Endothelial cell (in vitro differentiated cells): ENCODE measurements around the gene MICALL2. TPM values are rescaled to one million over a fixed set of nuclear protein-coding genes. Genes with fewer than 3 reads are reported as not detected.

Experiments
- DNase-seq: peaks from one replicate; pipeline ENCODE4 v3.0.0; 2021; ENCODE audit warnings: low spot score
- H3K27ac Mint-ChIP-seq: one replicate; pipeline ENCODE4 v1.8.0; 2021; ENCODE audit warnings: mixed read lengths, inconsistent platforms; ENCODE audit not compliant: unreplicated experiment
- H3K27me3 Mint-ChIP-seq: one replicate; pipeline ENCODE4 v1.8.0; 2021; ENCODE audit warnings: mild to moderate bottlenecking, moderate library complexity, mixed read lengths, inconsistent platforms; ENCODE audit not compliant: unreplicated experiment
- H3K36me3 Mint-ChIP-seq: one replicate; pipeline ENCODE4 v1.8.0; 2021; ENCODE audit warnings: mild to moderate bottlenecking, low read depth, mixed read lengths, inconsistent platforms; ENCODE audit not compliant: unreplicated experiment
- H3K4me1 Mint-ChIP-seq: one replicate; pipeline ENCODE4 v1.8.0; 2021; ENCODE audit warnings: mild to moderate bottlenecking, mixed read lengths, inconsistent platforms; ENCODE audit not compliant: unreplicated experiment
- H3K4me3 Mint-ChIP-seq: one replicate; pipeline ENCODE4 v1.8.0; 2021; ENCODE audit warnings: mild to moderate bottlenecking, mixed read lengths, inconsistent platforms; ENCODE audit not compliant: unreplicated experiment
- H3K9me3 Mint-ChIP-seq: one replicate; pipeline ENCODE4 v1.8.0; 2021; ENCODE audit warnings: mixed read lengths, inconsistent platforms; ENCODE audit not compliant: unreplicated experiment
- long read RNA-seq: library from polyadenylated mRNA; unstranded; transcript quantifications from one replicate; pipeline ENCODE4 v2.0.0, GENCODE V29; 2020; ENCODE audit not compliant: unreplicated experiment
- total RNA-seq: library from RNA; stranded (reverse); fragmentation: NEBNext Ultra II Directional; extraction: Animal tissue kit (Norgen Biotek cat#: 25700); gene quantifications from one replicate; pipeline ENCODE4 v1.2.1, GENCODE V29; 2021; ENCODE audit not compliant: unreplicated experiment
- TF ChIP-seq, protein P1 (sequence below): fragments of 200-600 bp; sonication (generic); IDR thresholded peaks from one replicate; pipeline ENCODE4 v1.5.0; 2021; ENCODE audit warnings: antibody characterized with exemption; ENCODE audit not compliant: unreplicated experiment

MICALL2 gene
- total RNA-seq = 25.0 TPM
- long read RNA-seq, partial matches to known transcripts = 1 of 4 reads
- long read RNA-seq, other reads (novel, unspliced or antisense) = 2 of 4 reads

- DNase-seq = peak; percentile 36
- no peaks in the 10 kb centered on the region for H3K9me3 Mint-ChIP-seq
- TF ChIP-seq, protein P1, sequence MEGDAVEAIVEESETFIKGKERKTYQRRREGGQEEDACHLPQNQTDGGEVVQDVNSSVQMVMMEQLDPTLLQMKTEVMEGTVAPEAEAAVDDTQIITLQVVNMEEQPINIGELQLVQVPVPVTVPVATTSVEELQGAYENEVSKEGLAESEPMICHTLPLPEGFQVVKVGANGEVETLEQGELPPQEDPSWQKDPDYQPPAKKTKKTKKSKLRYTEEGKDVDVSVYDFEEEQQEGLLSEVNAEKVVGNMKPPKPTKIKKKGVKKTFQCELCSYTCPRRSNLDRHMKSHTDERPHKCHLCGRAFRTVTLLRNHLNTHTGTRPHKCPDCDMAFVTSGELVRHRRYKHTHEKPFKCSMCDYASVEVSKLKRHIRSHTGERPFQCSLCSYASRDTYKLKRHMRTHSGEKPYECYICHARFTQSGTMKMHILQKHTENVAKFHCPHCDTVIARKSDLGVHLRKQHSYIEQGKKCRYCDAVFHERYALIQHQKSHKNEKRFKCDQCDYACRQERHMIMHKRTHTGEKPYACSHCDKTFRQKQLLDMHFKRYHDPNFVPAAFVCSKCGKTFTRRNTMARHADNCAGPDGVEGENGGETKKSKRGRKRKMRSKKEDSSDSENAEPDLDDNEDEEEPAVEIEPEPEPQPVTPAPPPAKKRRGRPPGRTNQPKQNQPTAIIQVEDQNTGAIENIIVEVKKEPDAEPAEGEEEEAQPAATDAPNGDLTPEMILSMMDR = no peak
- peak within 1 kb of the TSS; percentile 79 for H3K4me3 Mint-ChIP-seq
- H3K27me3 Mint-ChIP-seq = peaks cover 16% of the 10 kb centered on the region
- no peaks in the 10 kb centered on the region for H3K36me3 Mint-ChIP-seq
- H3K4me1 Mint-ChIP-seq = peaks cover 35% of the 10 kb centered on the region
- no peak within 1 kb of the TSS for H3K27ac Mint-ChIP-seq
Observed at GRCh38 chr7:1458683-1459511, at the start of gene MICALL2. MICALL2 (minus strand) TSS chr7:1459470; CDS start chr7:1459326, 144 bp downstream.

- Mint-ChIP-seq H3K4me1 (peaks cover under 1% of the 10 kb centered on the region), H3K4me3 (no peak overlapping the region), H3K27me3 (peaks cover 6% of the 10 kb centered on the region), H3K27ac (peak overlapping the region; percentile 45), H3K36me3 (peaks cover under 1% of the 10 kb centered on the region), H3K9me3 (no peaks in the 10 kb centered on the region)
- TF ChIP-seq, protein P1 = no peak
- no peak for DNase-seq
Observed at GRCh38 chr7:1508277-1508758, 49.0 kb upstream of the MICALL2 start.

DNA sequence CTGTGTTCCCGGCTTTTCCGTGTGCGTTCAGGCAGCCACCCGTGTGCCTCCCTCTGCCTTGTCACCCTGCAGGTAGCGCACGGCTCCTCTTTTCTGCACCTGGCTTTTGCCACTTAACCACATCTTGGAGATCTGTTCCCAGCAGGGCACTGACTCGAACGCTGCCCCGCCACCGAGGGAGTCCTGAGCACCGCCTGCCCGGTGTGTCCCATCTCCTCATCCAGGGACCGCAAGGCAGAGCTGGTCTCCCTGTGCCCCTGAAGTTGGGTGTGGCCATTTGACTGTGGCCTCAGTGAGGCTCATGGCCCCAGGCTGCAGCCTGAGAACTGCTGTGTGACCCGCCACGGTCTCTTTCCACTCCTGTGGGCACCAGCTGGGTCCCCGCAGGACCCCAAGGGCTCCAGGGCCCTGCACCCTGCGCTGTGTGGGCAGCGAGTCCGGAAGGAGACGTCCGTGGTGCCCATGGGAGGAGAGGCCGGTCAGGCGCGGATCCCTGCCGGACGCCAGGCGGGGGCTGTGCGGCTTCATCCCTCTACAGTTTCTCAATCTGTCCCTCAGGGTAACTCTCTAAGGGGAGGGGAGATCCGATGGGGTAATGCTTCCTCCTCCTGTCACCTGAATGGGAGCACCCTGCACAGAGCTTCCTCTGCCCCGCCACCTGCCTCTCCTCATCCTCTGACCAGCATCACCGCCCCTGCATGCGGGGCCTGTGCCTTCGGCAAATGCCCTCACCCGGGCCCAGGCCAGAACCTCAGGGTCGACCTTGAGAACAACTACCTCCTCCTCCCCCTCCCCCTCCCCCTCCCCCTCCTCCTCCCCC is 46.7 kb upstream of the MICALL2 start:
- no peaks in the 10 kb centered on the region for H3K9me3 Mint-ChIP-seq
- H3K4me1 Mint-ChIP-seq = peaks cover 12% of the 10 kb centered on the region
- peaks cover 10% of the 10 kb centered on the region for H3K27me3 Mint-ChIP-seq
- TF ChIP-seq, protein P1 = no peak
- DNase-seq = no peak
- H3K4me3 Mint-ChIP-seq = no peak overlapping the region
- peaks cover 19% of the 10 kb centered on the region for H3K36me3 Mint-ChIP-seq
- no peak overlapping the region for H3K27ac Mint-ChIP-seq

DNA sequence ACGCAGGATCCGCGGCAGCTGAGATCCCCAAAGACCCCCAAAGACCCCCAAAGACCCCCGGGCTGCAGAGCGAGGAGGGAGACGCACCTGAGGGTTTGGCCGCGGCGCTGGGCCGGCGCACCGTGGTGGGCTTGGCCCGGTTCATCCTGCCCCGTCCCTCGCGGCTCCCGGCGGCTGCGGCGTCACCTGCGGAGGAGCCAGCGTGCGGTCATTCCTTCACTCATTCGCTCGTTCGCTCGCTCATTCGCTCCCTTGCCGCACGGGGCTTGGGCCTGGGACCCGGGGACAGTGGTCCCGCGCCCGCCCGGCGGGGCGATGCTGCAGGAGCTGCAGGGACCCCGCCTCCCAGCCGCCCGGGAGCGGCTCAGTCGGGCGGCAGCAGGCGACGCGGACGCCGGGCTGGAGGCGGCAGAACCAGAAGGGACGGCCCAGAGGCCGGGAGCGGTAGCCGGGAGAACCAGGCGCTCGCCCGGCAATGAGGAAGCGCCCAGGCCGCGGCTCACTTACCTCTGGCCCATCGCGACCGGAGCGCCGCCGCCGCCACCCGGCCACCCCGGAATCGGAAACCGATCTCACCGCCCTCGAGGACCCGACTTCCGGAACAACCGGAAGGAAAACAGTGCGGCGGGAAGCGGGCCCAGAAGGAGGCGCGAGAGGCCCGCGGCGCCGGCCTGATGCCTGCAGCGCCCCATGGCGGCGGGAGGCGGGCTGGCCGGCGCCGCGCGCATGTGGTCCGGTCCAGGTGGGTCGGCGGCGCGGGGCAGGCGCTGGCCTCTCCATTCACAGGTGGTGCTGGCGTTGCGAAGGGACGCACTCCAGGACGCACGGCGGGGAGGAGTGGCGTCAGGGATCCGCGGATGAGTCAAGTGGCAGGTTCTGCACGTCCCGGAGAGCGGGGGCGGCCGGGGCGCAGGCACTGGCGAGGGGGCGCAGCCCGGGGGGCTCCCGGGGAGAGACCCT is 44.8 kb upstream of the MICALL2 start, which contains the start of gene INTS1:
TSS of gene INTS1 (minus strand) at position 574 of the 960 bp plus-strand sequence. CDS start at position 145, 429 bp downstream.
- TF ChIP-seq, protein P1 = peak; percentile 79
- Mint-ChIP-seq H3K9me3 (no peaks in the 10 kb centered on the region), H3K36me3 (peaks cover 19% of the 10 kb centered on the region), H3K4me1 (peaks cover 12% of the 10 kb centered on the region), H3K4me3 (peak within 1 kb of the TSS; percentile 98), H3K27ac (peak within 1 kb of the TSS; percentile 78), H3K27me3 (peaks cover 10% of the 10 kb centered on the region)
- peak; percentile 88 for DNase-seq
